GM23338 (cell line): Measurements from ENCODE around the gene CDKN2AIP. TPM values are rescaled to one million over a fixed set of nuclear protein-coding genes. Genes with fewer than 3 reads are reported as not detected.

Source experiments
- ATAC-seq: fragments of 200-7000 bp; cut with Tn5 transposase; 3 replicates; pipeline ENCODE4 v1.9.1; 2020
- DNase-seq: peaks from one replicate; pipeline ENCODE4 v3.0.0-alpha.2; 2015; ENCODE audit warnings: low spot score
- H2AFZ ChIP-seq: fragments of 200-600 bp; sonication (generic); 2 replicates; pipeline ENCODE4 v1.8.0; 2016; ENCODE audit warnings: antibody characterized with exemption, mild to moderate bottlenecking, moderate library complexity
- H3F3A ChIP-seq: fragments of 200-600 bp; sonication (generic); replicated peaks from 2 replicates; pipeline ENCODE4 v1.8.0; 2017; ENCODE audit warnings: antibody characterized with exemption, mixed run types, low read depth
- H3K27ac ChIP-seq: fragments of 200-600 bp; sonication (generic); 2 replicates; pipeline ENCODE4 v1.6.1; 2016; ENCODE audit warnings: low read depth
- H3K27me3 ChIP-seq: fragments of 200-600 bp; sonication (generic); 2 replicates; pipeline ENCODE4 v1.8.0; 2016; ENCODE audit warnings: mild to moderate bottlenecking, mixed run types, moderate library complexity; ENCODE audit not compliant: insufficient read depth
- H3K36me3 ChIP-seq: fragments of 200-600 bp; sonication (generic); 2 replicates; pipeline ENCODE4 v1.8.0; 2016; ENCODE audit warnings: mild to moderate bottlenecking; ENCODE audit not compliant: insufficient read depth
- H3K4me1 ChIP-seq: fragments of 200-600 bp; sonication (generic); 2 replicates; pipeline ENCODE4 v1.8.0; 2016; ENCODE audit warnings: mild to moderate bottlenecking, moderate library complexity; ENCODE audit not compliant: insufficient read depth
- H3K4me2 ChIP-seq: fragments of 200-600 bp; sonication (generic); 2 replicates; pipeline ENCODE4 v1.7.1; 2017; ENCODE audit warnings: mixed run types
- H3K4me3 ChIP-seq: fragments of 200-600 bp; sonication (generic); 2 replicates; pipeline ENCODE4 v1.6.1; 2016; ENCODE audit warnings: mixed run types
- H3K79me2 ChIP-seq: fragments of 200-600 bp; sonication (generic); replicated peaks from 2 replicates; pipeline ENCODE4 v1.8.0; 2017; ENCODE audit warnings: mild to moderate bottlenecking; ENCODE audit not compliant: insufficient read depth
- H3K9me2 ChIP-seq: fragments of 200-600 bp; sonication (generic); 2 replicates; pipeline ENCODE4 v1.8.0; 2017; ENCODE audit not compliant: insufficient read depth
- H4K20me1 ChIP-seq: fragments of 200-600 bp; sonication (generic); replicated peaks from 2 replicates; pipeline ENCODE4 v1.8.0; 2017; ENCODE audit warnings: mild to moderate bottlenecking; ENCODE audit not compliant: insufficient read depth
- H3K27ac Mint-ChIP-seq: 2 replicates; pipeline ENCODE4 v1.8.0; 2020; ENCODE audit warnings: inconsistent platforms, mild to moderate bottlenecking, moderate library complexity, mixed read lengths
- H3K27me3 Mint-ChIP-seq: 3 replicates; pipeline ENCODE4 v1.8.0; 2022; ENCODE audit warnings: low read depth, mild to moderate bottlenecking, moderate library complexity, mixed read lengths, inconsistent platforms; ENCODE audit not compliant: insufficient read depth, poor library complexity
- H3K36me3 Mint-ChIP-seq: 3 replicates; pipeline ENCODE4 v1.8.0; 2021; ENCODE audit warnings: low read depth, mild to moderate bottlenecking, inconsistent platforms, moderate library complexity, mixed read lengths
- H3K4me1 Mint-ChIP-seq: 3 replicates; pipeline ENCODE4 v1.8.0; 2020; ENCODE audit warnings: mild to moderate bottlenecking, inconsistent platforms, mixed read lengths
- H3K4me3 Mint-ChIP-seq: 3 replicates; pipeline ENCODE4 v1.8.0; 2021; ENCODE audit warnings: moderate library complexity, mild to moderate bottlenecking, inconsistent platforms, mixed read lengths
- H3K9me3 Mint-ChIP-seq: 3 replicates; pipeline ENCODE4 v1.8.0; 2020; ENCODE audit warnings: moderate library complexity, mild to moderate bottlenecking, inconsistent platforms, mixed read lengths
- CREB1 ChIP-seq: fragments of 250-450 bp; sonication (Bioruptor Pico); IDR thresholded peaks from 2 replicates; pipeline ENCODE4 v1.5.0; 2020; ENCODE audit warnings: low read depth, mild to moderate bottlenecking, moderate library complexity
- EZH2 ChIP-seq: fragments of 200-600 bp; sonication (generic); IDR thresholded peaks from one replicate; pipeline ENCODE4 v1.8.0; 2017; ENCODE audit warnings: antibody characterized with exemption, mild to moderate bottlenecking, low read depth; ENCODE audit not compliant: unreplicated experiment
- EZH2phosphoT487 ChIP-seq: fragments of 200-600 bp; sonication (generic); IDR thresholded peaks from one replicate; pipeline ENCODE4 v1.8.1; 2018; ENCODE audit warnings: antibody characterized with exemption; ENCODE audit not compliant: unreplicated experiment
- JUNB ChIP-seq: IDR thresholded peaks from one replicate; pipeline ENCODE4 v1.6.1; 2016; ENCODE audit warnings: antibody characterized with exemption; ENCODE audit not compliant: unreplicated experiment
- NANOG ChIP-seq: IDR thresholded peaks from 2 replicates; pipeline ENCODE4 v1.6.1; 2016; ENCODE audit warnings: antibody characterized with exemption, borderline replicate concordance
- POLR2AphosphoS5 ChIP-seq: IDR thresholded peaks from 2 replicates; pipeline ENCODE4 v1.6.1; 2016; ENCODE audit warnings: antibody characterized with exemption, low read depth
- STAT1 ChIP-seq: IDR thresholded peaks from one replicate; pipeline ENCODE4 v1.6.1; 2016; ENCODE audit warnings: antibody characterized with exemption; ENCODE audit not compliant: unreplicated experiment
- ZNF114 ChIP-seq: fragments of 250-450 bp; sonication (Bioruptor Pico); IDR thresholded peaks from 2 replicates; pipeline ENCODE4 v1.5.0; 2020; ENCODE audit warnings: mild to moderate bottlenecking, moderate library complexity
- ZNF331 ChIP-seq: fragments of 250-450 bp; sonication (Bioruptor Pico); IDR thresholded peaks from 2 replicates; pipeline ENCODE4 v1.5.0; 2020; ENCODE audit warnings: low read depth, mild to moderate bottlenecking, moderate library complexity
- polyA plus RNA-seq: library from polyadenylated mRNA; unstranded; fragments of >200 nt; fragmentation: Nextera tagmentation; extraction: Ambion mirVana; gene quantifications from 2 replicates; pipeline ENCODE4 v1.2.1, GENCODE V29; 2016
- total RNA-seq: library from RNA; depleted of rRNA; stranded (reverse); fragments of >200 nt; shearing (Covaris generic); gene quantifications from 2 replicates; pipeline ENCODE4 v1.2.3, GENCODE V29; 2014
- TF ChIP-seq, protein P1 (sequence below): fragments of 250-450 bp; sonication (Bioruptor Pico); IDR thresholded peaks from 2 replicates; pipeline ENCODE4 v1.5.0; 2020; ENCODE audit warnings: mild to moderate bottlenecking, moderate library complexity
- TF ChIP-seq, protein P2 (sequence below): IDR thresholded peaks from 2 replicates; pipeline ENCODE4 v1.6.1; 2016; ENCODE audit warnings: antibody characterized with exemption
- TF ChIP-seq, protein P3 (sequence below), 2 experiments: fragments of 200-600 bp in 1 of 2; sonication (generic) in 1 of 2; conservative IDR thresholded peaks; 2 replicates each; pipeline versions ENCODE4 v1.5.1 to v1.6.1; 2016 to 2017; ENCODE audit warnings: antibody characterized with exemption in 2 of 2, low read depth in 2 of 2, mild to moderate bottlenecking in 2 of 2, moderate library complexity in 1 of 2
- TF ChIP-seq, protein P4 (sequence below): IDR thresholded peaks from one replicate; pipeline ENCODE4 v1.6.1; 2018; ENCODE audit warnings: antibody characterized with exemption; ENCODE audit not compliant: unreplicated experiment

CDKN2AIP gene
- total and polyA plus RNA-seq, 2 experiments from 2014 or later, result 15.2 to 27.2 TPM

DNA sequence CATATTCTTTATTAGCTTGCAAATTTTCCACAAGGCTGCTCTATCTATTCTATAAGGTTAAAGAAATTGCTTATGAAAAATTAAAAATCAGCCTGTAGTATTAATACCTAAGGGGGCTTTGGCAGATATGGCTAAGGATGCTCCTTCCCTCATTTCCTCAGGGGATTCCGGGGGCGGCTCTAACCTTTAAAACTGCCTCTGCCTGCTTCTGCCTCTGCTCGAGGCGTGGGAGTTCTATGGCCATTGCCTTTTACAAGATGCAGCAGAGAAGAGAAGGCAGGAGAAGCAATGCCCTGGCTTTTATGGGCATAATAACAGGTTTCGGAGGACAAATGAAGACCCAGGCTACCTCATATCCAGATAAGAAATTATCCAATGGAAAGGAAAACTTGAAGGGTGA, 8.6 kb upstream of the CDKN2AIP start:
- H4K20me1 ChIP-seq, result no peaks in the 10 kb centered on the region
- DNase-seq (no peak), ATAC-seq (no peak)
- Mint-ChIP-seq H3K27me3 (peaks cover 16% of the 10 kb centered on the region), H3K9me3 (peaks cover 22% of the 10 kb centered on the region), H3K4me1 (peaks cover 23% of the 10 kb centered on the region), H3K36me3 (peaks cover 10% of the 10 kb centered on the region; the same call in 2 of the 3 replicates), H3K27ac (no peak overlapping the region), H3K4me3 (no peak overlapping the region)
- H3K36me3 ChIP-seq, result no peaks in the 10 kb centered on the region
- peaks cover 7% of the 10 kb centered on the region; the same call in 1 of the 2 replicates for H3K4me1 ChIP-seq
- H3K9me2 ChIP-seq, result no peaks in the 10 kb centered on the region
- H3K27ac ChIP-seq, result no peak overlapping the region
- no peaks in the 10 kb centered on the region for H3F3A ChIP-seq
- no peaks in the 10 kb centered on the region for H3K79me2 ChIP-seq
- H3K4me2 ChIP-seq, result no peak overlapping the region
- no peak overlapping the region for H2AFZ ChIP-seq
- H3K4me3 ChIP-seq, result no peak overlapping the region
- TF ChIP-seq CREB1 (CRISPR knock-in tag), result no peak
- TF ChIP-seq ZNF114 (CRISPR knock-in tag), result no peak
- no peak for TF ChIP-seq POLR2AphosphoS5
- no peak for TF ChIP-seq JUNB
- TF ChIP-seq, protein P1, sequence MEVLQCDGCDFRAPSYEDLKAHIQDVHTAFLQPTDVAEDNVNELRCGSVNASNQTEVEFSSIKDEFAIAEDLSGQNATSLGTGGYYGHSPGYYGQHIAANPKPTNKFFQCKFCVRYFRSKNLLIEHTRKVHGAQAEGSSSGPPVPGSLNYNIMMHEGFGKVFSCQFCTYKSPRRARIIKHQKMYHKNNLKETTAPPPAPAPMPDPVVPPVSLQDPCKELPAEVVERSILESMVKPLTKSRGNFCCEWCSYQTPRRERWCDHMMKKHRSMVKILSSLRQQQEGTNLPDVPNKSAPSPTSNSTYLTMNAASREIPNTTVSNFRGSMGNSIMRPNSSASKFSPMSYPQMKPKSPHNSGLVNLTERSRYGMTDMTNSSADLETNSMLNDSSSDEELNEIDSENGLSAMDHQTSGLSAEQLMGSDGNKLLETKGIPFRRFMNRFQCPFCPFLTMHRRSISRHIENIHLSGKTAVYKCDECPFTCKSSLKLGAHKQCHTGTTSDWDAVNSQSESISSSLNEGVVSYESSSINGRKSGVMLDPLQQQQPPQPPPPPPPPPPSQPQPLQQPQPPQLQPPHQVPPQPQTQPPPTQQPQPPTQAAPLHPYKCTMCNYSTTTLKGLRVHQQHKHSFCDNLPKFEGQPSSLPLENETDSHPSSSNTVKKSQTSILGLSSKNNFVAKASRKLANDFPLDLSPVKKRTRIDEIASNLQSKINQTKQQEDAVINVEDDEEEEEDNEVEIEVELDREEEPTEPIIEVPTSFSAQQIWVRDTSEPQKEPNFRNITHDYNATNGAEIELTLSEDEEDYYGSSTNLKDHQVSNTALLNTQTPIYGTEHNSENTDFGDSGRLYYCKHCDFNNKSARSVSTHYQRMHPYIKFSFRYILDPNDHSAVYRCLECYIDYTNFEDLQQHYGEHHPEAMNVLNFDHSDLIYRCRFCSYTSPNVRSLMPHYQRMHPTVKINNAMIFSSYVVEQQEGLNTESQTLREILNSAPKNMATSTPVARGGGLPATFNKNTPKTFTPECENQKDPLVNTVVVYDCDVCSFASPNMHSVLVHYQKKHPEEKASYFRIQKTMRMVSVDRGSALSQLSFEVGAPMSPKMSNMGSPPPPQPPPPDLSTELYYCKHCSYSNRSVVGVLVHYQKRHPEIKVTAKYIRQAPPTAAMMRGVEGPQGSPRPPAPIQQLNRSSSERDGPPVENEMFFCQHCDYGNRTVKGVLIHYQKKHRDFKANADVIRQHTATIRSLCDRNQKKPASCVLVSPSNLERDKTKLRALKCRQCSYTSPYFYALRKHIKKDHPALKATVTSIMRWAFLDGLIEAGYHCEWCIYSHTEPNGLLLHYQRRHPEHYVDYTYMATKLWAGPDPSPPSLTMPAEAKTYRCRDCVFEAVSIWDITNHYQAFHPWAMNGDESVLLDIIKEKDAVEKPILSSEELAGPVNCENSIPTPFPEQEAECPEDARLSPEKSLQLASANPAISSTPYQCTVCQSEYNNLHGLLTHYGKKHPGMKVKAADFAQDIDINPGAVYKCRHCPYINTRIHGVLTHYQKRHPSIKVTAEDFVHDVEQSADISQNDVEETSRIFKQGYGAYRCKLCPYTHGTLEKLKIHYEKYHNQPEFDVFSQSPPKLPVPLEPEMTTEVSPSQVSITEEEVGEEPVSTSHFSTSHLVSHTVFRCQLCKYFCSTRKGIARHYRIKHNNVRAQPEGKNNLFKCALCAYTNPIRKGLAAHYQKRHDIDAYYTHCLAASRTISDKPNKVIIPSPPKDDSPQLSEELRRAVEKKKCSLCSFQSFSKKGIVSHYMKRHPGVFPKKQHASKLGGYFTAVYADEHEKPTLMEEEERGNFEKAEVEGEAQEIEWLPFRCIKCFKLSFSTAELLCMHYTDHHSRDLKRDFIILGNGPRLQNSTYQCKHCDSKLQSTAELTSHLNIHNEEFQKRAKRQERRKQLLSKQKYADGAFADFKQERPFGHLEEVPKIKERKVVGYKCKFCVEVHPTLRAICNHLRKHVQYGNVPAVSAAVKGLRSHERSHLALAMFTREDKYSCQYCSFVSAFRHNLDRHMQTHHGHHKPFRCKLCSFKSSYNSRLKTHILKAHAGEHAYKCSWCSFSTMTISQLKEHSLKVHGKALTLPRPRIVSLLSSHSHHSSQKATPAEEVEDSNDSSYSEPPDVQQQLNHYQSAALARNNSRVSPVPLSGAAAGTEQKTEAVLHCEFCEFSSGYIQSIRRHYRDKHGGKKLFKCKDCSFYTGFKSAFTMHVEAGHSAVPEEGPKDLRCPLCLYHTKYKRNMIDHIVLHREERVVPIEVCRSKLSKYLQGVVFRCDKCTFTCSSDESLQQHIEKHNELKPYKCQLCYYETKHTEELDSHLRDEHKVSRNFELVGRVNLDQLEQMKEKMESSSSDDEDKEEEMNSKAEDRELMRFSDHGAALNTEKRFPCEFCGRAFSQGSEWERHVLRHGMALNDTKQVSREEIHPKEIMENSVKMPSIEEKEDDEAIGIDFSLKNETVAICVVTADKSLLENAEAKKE (CRISPR knock-in tag), result no peak
- TF ChIP-seq EZH2, result no peak
- TF ChIP-seq, protein P2, sequence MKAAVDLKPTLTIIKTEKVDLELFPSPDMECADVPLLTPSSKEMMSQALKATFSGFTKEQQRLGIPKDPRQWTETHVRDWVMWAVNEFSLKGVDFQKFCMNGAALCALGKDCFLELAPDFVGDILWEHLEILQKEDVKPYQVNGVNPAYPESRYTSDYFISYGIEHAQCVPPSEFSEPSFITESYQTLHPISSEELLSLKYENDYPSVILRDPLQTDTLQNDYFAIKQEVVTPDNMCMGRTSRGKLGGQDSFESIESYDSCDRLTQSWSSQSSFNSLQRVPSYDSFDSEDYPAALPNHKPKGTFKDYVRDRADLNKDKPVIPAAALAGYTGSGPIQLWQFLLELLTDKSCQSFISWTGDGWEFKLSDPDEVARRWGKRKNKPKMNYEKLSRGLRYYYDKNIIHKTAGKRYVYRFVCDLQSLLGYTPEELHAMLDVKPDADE, result no peak
- TF ChIP-seq ZNF331, result no peak
- TF ChIP-seq EZH2phosphoT487, result no peak
- TF ChIP-seq, protein P3, sequence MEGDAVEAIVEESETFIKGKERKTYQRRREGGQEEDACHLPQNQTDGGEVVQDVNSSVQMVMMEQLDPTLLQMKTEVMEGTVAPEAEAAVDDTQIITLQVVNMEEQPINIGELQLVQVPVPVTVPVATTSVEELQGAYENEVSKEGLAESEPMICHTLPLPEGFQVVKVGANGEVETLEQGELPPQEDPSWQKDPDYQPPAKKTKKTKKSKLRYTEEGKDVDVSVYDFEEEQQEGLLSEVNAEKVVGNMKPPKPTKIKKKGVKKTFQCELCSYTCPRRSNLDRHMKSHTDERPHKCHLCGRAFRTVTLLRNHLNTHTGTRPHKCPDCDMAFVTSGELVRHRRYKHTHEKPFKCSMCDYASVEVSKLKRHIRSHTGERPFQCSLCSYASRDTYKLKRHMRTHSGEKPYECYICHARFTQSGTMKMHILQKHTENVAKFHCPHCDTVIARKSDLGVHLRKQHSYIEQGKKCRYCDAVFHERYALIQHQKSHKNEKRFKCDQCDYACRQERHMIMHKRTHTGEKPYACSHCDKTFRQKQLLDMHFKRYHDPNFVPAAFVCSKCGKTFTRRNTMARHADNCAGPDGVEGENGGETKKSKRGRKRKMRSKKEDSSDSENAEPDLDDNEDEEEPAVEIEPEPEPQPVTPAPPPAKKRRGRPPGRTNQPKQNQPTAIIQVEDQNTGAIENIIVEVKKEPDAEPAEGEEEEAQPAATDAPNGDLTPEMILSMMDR (conservative IDR thresholded peaks at IDR 0.05; ENCODE audit: low read depth in 2 of 2), result no peak
- TF ChIP-seq, protein P4, sequence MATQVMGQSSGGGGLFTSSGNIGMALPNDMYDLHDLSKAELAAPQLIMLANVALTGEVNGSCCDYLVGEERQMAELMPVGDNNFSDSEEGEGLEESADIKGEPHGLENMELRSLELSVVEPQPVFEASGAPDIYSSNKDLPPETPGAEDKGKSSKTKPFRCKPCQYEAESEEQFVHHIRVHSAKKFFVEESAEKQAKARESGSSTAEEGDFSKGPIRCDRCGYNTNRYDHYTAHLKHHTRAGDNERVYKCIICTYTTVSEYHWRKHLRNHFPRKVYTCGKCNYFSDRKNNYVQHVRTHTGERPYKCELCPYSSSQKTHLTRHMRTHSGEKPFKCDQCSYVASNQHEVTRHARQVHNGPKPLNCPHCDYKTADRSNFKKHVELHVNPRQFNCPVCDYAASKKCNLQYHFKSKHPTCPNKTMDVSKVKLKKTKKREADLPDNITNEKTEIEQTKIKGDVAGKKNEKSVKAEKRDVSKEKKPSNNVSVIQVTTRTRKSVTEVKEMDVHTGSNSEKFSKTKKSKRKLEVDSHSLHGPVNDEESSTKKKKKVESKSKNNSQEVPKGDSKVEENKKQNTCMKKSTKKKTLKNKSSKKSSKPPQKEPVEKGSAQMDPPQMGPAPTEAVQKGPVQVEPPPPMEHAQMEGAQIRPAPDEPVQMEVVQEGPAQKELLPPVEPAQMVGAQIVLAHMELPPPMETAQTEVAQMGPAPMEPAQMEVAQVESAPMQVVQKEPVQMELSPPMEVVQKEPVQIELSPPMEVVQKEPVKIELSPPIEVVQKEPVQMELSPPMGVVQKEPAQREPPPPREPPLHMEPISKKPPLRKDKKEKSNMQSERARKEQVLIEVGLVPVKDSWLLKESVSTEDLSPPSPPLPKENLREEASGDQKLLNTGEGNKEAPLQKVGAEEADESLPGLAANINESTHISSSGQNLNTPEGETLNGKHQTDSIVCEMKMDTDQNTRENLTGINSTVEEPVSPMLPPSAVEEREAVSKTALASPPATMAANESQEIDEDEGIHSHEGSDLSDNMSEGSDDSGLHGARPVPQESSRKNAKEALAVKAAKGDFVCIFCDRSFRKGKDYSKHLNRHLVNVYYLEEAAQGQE, result no peak
- no peak for TF ChIP-seq NANOG
- TF ChIP-seq STAT1, result no peak
- peaks cover 5% of the 10 kb centered on the region; the same call in 1 of the 2 replicates for H3K27me3 ChIP-seq
